ENCODE data around the gene DENND1B.

DENND1B gene

GRCh38 chr1:197801111-197801482, 25.8 kb upstream of the DENND1B start:
- no peak overlapping the region for H3K27ac ChIP-seq (ENCODE audit: low read depth, low read length)
- H3K9me3 ChIP-seq (ENCODE audit: control insufficient read depth, insufficient read depth, low read length) = peaks cover 11% of the 10 kb centered on the region
- no peaks in the 10 kb centered on the region for H3K27me3 ChIP-seq (ENCODE audit: control insufficient read depth, insufficient read depth, low read length)
- no peaks in the 10 kb centered on the region for H3K4me1 ChIP-seq (ENCODE audit: control insufficient read depth, insufficient read depth, low read length)
- H3K9ac ChIP-seq (ENCODE audit: low read depth, low read length) = no peak overlapping the region
- H3K4me3 ChIP-seq (ENCODE audit: low read depth, low read length) = no peak overlapping the region
- H3K36me3 ChIP-seq (ENCODE audit: control insufficient read depth, insufficient read depth, low read length) = no peaks in the 10 kb centered on the region

GRCh38 chr1:197800379-197801110, 25.3 kb upstream of the DENND1B start:
- no peak overlapping the region for H3K4me3 ChIP-seq (ENCODE audit: low read depth, low read length)
- no peaks in the 10 kb centered on the region for H3K27me3 ChIP-seq (ENCODE audit: control insufficient read depth, insufficient read depth, low read length)
- H3K9ac ChIP-seq (ENCODE audit: low read depth, low read length) = no peak overlapping the region
- H3K9me3 ChIP-seq (ENCODE audit: control insufficient read depth, insufficient read depth, low read length) = peaks cover 11% of the 10 kb centered on the region
- no peak overlapping the region for H3K27ac ChIP-seq (ENCODE audit: low read depth, low read length)
- H3K36me3 ChIP-seq (ENCODE audit: control insufficient read depth, insufficient read depth, low read length) = no peaks in the 10 kb centered on the region
- no peaks in the 10 kb centered on the region for H3K4me1 ChIP-seq (ENCODE audit: control insufficient read depth, insufficient read depth, low read length)

GRCh38 chr1:197799271-197799670, 24.0 kb upstream of the DENND1B start:
- Histone ChIP-seq H3K4me3 (ENCODE audit: low read depth, low read length) (no peak overlapping the region), H3K27me3 (ENCODE audit: control insufficient read depth, insufficient read depth, low read length) (no peaks in the 10 kb centered on the region), H3K9me3 (ENCODE audit: control insufficient read depth, insufficient read depth, low read length) (peaks cover 11% of the 10 kb centered on the region), H3K4me1 (ENCODE audit: control insufficient read depth, insufficient read depth, low read length) (no peaks in the 10 kb centered on the region), H3K27ac (ENCODE audit: low read depth, low read length) (no peak overlapping the region), H3K36me3 (ENCODE audit: control insufficient read depth, insufficient read depth, low read length) (no peaks in the 10 kb centered on the region), H3K9ac (ENCODE audit: low read depth, low read length) (no peak overlapping the region)

- Histone ChIP-seq H3K4me3 (ENCODE audit: low read depth, low read length) (no peak overlapping the region), H3K9me3 (ENCODE audit: control insufficient read depth, insufficient read depth, low read length) (peaks cover 11% of the 10 kb centered on the region), H3K9ac (ENCODE audit: low read depth, low read length) (no peak overlapping the region), H3K4me1 (ENCODE audit: control insufficient read depth, insufficient read depth, low read length) (no peaks in the 10 kb centered on the region), H3K36me3 (ENCODE audit: control insufficient read depth, insufficient read depth, low read length) (no peaks in the 10 kb centered on the region), H3K27ac (ENCODE audit: low read depth, low read length) (no peak overlapping the region), H3K27me3 (ENCODE audit: control insufficient read depth, insufficient read depth, low read length) (no peaks in the 10 kb centered on the region)
Observed at GRCh38 chr1:197798492-197798891, 23.2 kb upstream of the DENND1B start.

- Histone ChIP-seq H3K4me3 (ENCODE audit: low read depth, low read length) (no peak overlapping the region), H3K27me3 (ENCODE audit: control insufficient read depth, insufficient read depth, low read length) (no peaks in the 10 kb centered on the region), H3K9ac (ENCODE audit: low read depth, low read length) (no peak overlapping the region), H3K9me3 (ENCODE audit: control insufficient read depth, insufficient read depth, low read length) (peaks cover 11% of the 10 kb centered on the region), H3K27ac (ENCODE audit: low read depth, low read length) (no peak overlapping the region), H3K36me3 (ENCODE audit: control insufficient read depth, insufficient read depth, low read length) (no peaks in the 10 kb centered on the region), H3K4me1 (ENCODE audit: control insufficient read depth, insufficient read depth, low read length) (no peaks in the 10 kb centered on the region)
Observed at GRCh38 chr1:197797010-197797409, 21.7 kb upstream of the DENND1B start.

GRCh38 chr1:197788741-197789739, 13.8 kb upstream of the DENND1B start:
- H3K27me3 ChIP-seq (ENCODE audit: control insufficient read depth, insufficient read depth, low read length) = no peaks in the 10 kb centered on the region
- no peak overlapping the region for H3K27ac ChIP-seq (ENCODE audit: low read depth, low read length)
- no peaks in the 10 kb centered on the region for H3K9me3 ChIP-seq (ENCODE audit: control insufficient read depth, insufficient read depth, low read length)
- no peaks in the 10 kb centered on the region for H3K4me1 ChIP-seq (ENCODE audit: control insufficient read depth, insufficient read depth, low read length)
- no peak overlapping the region for H3K4me3 ChIP-seq (ENCODE audit: low read depth, low read length)
- H3K9ac ChIP-seq (ENCODE audit: low read depth, low read length) = no peak overlapping the region
- no peaks in the 10 kb centered on the region for H3K36me3 ChIP-seq (ENCODE audit: control insufficient read depth, insufficient read depth, low read length)

GRCh38 chr1:197787623-197788536, 12.6 kb upstream of the DENND1B start:
- H3K9ac ChIP-seq (ENCODE audit: low read depth, low read length) = no peak overlapping the region
- no peaks in the 10 kb centered on the region for H3K36me3 ChIP-seq (ENCODE audit: control insufficient read depth, insufficient read depth, low read length)
- H3K27me3 ChIP-seq (ENCODE audit: control insufficient read depth, insufficient read depth, low read length) = no peaks in the 10 kb centered on the region
- H3K4me1 ChIP-seq (ENCODE audit: control insufficient read depth, insufficient read depth, low read length) = no peaks in the 10 kb centered on the region
- no peaks in the 10 kb centered on the region for H3K9me3 ChIP-seq (ENCODE audit: control insufficient read depth, insufficient read depth, low read length)
- H3K4me3 ChIP-seq (ENCODE audit: low read depth, low read length) = no peak overlapping the region
- H3K27ac ChIP-seq (ENCODE audit: low read depth, low read length) = no peak overlapping the region

GRCh38 chr1:197787056-197787455, 11.8 kb upstream of the DENND1B start:
- Histone ChIP-seq H3K36me3 (ENCODE audit: control insufficient read depth, insufficient read depth, low read length) (no peaks in the 10 kb centered on the region), H3K9me3 (ENCODE audit: control insufficient read depth, insufficient read depth, low read length) (no peaks in the 10 kb centered on the region), H3K4me3 (ENCODE audit: low read depth, low read length) (no peak overlapping the region), H3K27me3 (ENCODE audit: control insufficient read depth, insufficient read depth, low read length) (no peaks in the 10 kb centered on the region), H3K27ac (ENCODE audit: low read depth, low read length) (no peak overlapping the region), H3K4me1 (ENCODE audit: control insufficient read depth, insufficient read depth, low read length) (no peaks in the 10 kb centered on the region), H3K9ac (ENCODE audit: low read depth, low read length) (no peak overlapping the region)

- Histone ChIP-seq H3K9ac (ENCODE audit: low read depth, low read length) (no peak overlapping the region), H3K27me3 (ENCODE audit: control insufficient read depth, insufficient read depth, low read length) (no peaks in the 10 kb centered on the region), H3K36me3 (ENCODE audit: control insufficient read depth, insufficient read depth, low read length) (no peaks in the 10 kb centered on the region), H3K9me3 (ENCODE audit: control insufficient read depth, insufficient read depth, low read length) (no peaks in the 10 kb centered on the region), H3K4me1 (ENCODE audit: control insufficient read depth, insufficient read depth, low read length) (no peaks in the 10 kb centered on the region), H3K27ac (ENCODE audit: low read depth, low read length) (no peak overlapping the region), H3K4me3 (ENCODE audit: low read depth, low read length) (no peak overlapping the region)
Observed at GRCh38 chr1:197786280-197786679, 11.0 kb upstream of the DENND1B start.

- no peaks in the 10 kb centered on the region for H3K4me1 ChIP-seq (ENCODE audit: control insufficient read depth, insufficient read depth, low read length)
- H3K9ac ChIP-seq (ENCODE audit: low read depth, low read length) = no peak overlapping the region
- H3K27ac ChIP-seq (ENCODE audit: low read depth, low read length) = no peak overlapping the region
- H3K9me3 ChIP-seq (ENCODE audit: control insufficient read depth, insufficient read depth, low read length) = no peaks in the 10 kb centered on the region
- no peaks in the 10 kb centered on the region for H3K27me3 ChIP-seq (ENCODE audit: control insufficient read depth, insufficient read depth, low read length)
- no peaks in the 10 kb centered on the region for H3K36me3 ChIP-seq (ENCODE audit: control insufficient read depth, insufficient read depth, low read length)
- H3K4me3 ChIP-seq (ENCODE audit: low read depth, low read length) = no peak overlapping the region
Observed at GRCh38 chr1:197783510-197783948, 8.2 kb upstream of the DENND1B start.
